Suppressor macrophage (primary cell): ENCODE results near the gene HMGN1.

Experiments
- DNase-seq, 4 experiments: peaks; one replicate each; pipeline ENCODE4 v3.0.0-alpha.2; 2020 to 2022

The HMGN1 gene

DNA sequence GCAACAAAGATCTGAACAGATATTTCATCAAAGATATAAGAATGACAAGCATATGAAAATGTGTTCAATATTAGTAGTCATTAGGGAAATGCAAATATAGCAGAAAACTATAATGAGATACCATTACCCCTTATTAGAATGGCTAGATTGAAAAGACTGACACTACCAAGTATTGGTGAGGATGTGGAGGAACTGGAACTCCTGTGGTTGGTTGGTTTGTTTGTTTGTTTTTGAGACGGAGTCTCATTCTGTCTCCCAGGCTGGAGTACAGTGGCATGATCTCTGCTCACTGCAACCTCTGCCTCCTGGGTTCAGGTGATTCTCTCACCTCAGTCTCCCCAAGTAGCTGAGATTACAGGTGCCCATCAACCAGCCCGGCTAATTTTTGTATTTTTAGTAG, 18.9 kb upstream of the HMGN1 start:
- DNase-seq = no peak

DNA sequence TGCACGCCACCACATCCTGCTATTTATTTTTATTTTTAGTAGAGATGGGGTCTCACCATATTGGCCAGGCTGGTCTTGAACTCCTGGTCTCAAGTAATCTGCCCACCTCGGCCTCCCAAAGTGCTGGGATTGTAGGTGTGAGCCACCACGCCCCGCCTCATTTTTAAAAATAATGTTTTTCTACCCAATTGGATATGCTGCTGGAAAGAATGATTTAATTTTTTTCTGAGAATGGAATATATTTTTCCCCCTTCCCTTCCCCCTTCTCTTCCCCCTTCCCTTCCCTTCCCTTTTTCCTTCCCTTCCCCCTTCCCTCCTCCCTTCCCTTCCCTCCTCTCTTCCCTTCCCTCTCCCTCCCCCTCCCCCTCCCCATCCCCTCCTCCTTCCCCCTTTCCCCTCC, 17.7 kb upstream of the HMGN1 start:
- no peak for DNase-seq

DNA sequence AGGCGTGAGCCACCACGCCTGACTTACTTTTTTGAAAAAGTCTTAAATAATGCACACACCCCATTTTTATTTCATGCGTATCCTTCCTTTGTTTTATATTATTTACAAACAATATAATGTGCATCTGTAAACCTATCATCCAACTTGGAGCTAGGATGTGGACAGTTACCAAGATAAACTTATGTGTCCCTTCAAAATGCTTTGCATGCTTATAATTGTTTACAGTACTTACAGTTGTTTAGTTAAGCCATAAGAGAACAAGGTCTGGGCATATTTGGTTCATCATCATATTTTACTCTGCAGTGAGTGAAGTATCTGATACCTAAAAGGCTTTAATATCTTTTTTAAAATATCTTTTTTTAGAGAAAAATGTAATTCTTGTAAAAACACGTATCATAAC, 16.1 kb upstream of the HMGN1 start:
- no peak for DNase-seq

- no peak for DNase-seq
Observed at GRCh38 chr21:39363607-39364555, 15.0 kb upstream of the HMGN1 start.

- DNase-seq = no peak
Observed at GRCh38 chr21:39362733-39363132, 13.8 kb upstream of the HMGN1 start.

GRCh38 chr21:39359382-39359781, 10.5 kb upstream of the HMGN1 start:
- DNase-seq = no peak

DNA sequence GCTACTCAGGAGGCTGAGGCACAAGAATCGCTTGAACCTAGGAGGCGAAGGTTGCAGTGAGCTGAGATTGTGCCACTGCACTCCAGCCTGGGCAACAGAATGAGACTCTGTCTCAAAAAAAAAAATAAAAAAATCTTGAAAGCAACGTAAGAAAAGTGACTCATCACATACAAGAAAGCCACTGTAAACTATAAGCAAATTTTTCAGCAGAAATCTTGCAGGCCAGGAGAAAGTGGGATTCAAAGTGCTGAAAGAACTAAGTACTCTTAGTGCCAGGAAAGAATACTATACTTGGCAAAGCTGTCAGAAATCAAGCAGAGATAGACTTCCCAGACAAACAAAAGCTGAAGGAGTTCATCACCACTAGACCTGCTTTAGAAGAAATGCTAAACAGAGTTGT, 4.4 kb upstream of the HMGN1 start:
- DNase-seq = no peak

DNA sequence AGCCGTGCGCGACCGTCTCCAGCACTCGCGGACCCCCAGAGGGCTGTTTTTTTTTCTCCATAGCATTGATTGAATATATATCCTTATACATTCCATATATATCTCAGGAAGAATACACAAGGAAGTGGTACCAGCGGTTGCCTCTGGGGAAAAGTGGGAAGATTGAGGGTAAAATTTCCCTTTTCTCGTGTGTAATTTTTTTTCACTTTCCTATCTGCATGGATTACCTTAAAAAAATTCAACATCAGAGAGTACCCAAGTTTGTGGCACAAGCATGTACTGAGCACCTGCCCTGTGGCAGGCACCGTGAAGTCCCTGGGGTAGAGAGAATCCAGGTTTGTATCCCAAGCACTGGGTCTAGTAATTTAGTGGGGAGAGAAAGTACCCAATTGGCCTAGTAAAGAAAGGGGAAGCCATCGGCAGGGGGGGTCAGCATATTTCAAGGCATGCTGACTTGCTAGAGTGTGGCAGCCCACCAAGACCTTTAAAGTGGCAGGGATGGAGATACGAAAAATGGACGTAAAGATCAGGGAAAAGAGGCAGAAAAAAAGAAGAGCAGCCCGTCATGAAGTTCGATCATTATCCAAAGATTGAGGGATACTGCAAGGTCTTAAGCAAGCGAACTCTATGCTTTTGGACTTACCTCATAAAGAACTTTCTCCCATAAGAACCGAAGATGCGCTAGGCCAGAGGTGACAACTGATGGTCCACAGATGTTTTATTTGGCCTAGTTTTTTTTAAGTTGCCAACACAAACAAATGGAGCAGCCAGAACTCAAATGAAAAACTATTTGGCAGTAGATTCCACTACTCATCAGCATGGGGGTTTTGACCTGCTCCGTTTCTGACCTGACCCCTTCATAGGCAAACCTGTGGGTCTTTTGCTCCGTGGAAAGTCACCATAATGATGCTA, 1.5 kb upstream of the HMGN1 start:
- no peak for DNase-seq

DNA sequence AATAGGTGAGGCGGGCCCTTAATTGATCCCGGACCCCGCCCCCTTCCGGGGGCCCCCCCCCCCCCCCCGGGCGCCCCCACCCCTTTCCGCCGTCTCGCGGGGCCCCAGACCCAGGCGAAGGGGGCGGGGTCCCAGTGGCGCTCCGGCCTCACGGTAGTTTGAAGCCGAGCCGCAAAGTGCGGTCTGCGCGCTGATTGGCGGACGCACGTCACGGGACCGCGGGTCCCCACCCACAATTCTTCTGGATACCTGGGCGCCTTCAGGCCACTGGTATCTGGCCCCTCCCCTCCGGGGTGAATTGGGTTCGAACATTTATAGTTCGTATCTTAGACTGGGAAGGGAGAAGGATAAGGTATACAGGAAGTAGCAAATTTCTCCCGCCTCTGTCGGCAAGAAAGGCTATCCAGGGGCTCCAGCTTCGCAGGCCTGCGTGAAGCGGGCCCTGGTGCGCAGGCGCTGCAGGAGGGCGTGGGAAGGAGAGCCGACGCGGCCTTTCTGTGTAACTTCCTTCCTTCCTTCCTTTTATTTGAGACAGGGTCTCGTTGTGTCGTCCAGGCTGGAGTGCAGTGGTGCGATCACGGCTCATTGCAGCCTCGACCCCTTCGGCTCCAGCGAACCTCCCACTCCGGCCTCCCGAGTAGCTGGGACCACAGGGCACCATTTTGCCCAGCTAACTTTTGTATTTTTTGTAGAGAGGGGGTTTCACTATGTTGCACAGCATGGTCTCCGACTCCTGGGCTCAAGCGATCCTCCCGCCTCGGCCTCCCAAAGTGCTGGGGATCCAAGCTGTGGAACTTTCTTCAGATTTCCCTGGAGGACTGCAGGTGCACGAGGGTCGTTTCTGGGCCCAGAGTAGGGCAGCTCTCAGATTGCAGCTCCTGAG, 564 bp upstream of the HMGN1 start:
- DNase-seq = peak; percentile 95 to 98 (median 98)

- DNase-seq = peak in 2 of 4 experiments; percentile 38 to 41
Observed at GRCh38 chr21:39348040-39348354, 891 bp downstream of the HMGN1 start.

DNA sequence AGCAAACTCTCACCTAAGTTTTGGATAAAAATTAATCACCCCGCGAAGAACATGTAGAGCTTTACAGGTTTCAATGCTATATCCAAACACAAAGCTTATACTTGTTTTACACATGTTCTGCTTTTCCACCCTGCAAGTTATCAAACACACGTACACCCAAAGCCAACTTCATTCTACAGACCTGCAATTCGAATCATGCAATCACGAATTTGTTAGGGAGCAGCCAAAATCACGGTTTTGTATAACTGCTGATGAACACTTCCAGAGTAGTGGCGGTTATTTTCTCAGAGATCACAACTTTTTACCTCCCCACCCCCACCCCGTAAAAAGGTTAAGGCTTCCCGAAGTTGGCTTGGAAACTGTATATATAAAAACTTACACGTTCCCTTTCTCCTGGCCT, 1.4 kb downstream of the HMGN1 start:
- DNase-seq = peak in 2 of 4 experiments; percentile 20 to 22

- DNase-seq = no peak
Observed at GRCh38 chr21:39346671-39347331, 2.1 kb downstream of the HMGN1 start.

DNA sequence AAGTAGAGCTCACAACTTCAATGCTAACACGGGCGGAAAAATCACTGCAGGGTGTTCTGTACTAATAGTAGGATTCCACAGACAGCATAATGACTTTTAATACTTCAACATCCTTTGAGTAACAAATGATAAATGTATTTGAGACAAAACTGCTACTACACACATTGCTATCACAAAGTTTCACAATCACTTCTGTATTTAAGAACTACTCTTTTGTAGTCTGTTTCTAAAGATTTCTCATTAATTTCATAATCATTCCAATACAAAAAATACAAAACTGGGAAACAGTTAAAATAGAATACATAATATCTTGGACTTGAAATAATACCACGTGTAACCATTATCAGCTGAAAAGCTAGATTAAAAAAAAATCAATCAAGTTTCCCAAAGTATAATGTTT, 2.7 kb downstream of the HMGN1 start:
- DNase-seq = peak in 2 of 4 experiments; percentile 30 to 38

DNA sequence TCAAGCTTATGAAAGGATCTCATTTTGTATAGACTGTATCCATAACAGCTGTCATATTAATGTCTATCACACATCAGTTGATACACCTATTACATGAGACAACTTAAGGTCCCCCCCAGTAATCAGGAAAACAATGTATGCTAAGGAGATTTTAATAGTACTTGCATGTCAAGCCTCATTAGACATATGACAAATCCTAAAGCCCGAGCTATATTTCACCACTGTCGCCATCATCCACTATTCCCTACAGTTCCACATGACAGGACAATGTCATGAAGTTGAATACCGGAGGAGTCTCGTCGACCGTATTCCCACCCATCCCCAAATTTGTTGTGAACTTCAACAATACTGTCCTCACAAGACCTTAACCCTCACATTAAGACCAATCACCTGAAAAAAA, 3.4 kb downstream of the HMGN1 start:
- no peak for DNase-seq

DNA sequence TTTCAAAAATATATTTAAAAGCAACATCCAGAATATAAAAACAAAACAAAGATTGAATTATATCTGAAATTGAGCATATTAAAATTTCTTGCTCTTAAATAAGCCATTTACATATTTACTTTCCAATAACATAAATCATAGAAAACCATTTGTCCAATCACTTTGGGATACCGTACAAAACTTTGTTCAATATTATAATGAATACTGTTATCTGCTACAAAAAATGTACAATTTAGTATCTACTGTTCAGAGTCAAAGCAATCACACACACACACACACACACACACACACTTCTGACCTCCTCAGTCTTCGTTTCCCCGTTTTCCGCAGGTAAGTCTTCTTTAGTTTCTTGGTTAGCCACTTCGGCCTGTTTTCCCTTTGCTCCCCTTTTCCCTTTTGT, 4.0 kb downstream of the HMGN1 start:
- no peak for DNase-seq

GRCh38 chr21:39341249-39341923, 7.5 kb downstream of the HMGN1 start:
- no peak for DNase-seq

DNA sequence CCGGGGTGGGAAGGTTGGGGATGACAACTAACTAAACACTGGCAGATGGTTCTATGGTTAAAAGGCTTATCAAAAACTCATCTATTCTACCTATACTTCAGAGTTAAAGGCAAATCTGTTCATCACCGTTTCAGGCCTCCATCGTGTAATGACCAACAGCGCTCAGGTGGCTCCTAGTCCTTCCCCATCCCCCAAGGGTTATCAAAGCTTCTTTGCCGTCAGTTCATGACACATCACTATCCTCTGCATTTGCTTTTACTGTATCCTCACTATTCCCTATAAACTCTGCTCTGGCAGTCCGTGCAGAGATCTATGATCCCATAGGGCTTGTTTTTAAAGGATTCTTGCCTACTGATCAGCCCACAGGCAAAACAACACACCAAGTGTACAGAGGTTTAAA, 8.2 kb downstream of the HMGN1 start:
- DNase-seq = no peak

- no peak for DNase-seq
Observed at GRCh38 chr21:39339231-39339630, 9.7 kb downstream of the HMGN1 start.

GRCh38 chr21:39336457-39337008, 12.4 kb downstream of the HMGN1 start:
- DNase-seq = no peak

GRCh38 chr21:39334611-39335010, 14.3 kb downstream of the HMGN1 start:
- no peak for DNase-seq

- no peak for DNase-seq
Observed at GRCh38 chr21:39332175-39332574, 16.7 kb downstream of the HMGN1 start.
